Measurements from ENCODE around the gene MYOD1.

MYOD1 gene

DNA sequence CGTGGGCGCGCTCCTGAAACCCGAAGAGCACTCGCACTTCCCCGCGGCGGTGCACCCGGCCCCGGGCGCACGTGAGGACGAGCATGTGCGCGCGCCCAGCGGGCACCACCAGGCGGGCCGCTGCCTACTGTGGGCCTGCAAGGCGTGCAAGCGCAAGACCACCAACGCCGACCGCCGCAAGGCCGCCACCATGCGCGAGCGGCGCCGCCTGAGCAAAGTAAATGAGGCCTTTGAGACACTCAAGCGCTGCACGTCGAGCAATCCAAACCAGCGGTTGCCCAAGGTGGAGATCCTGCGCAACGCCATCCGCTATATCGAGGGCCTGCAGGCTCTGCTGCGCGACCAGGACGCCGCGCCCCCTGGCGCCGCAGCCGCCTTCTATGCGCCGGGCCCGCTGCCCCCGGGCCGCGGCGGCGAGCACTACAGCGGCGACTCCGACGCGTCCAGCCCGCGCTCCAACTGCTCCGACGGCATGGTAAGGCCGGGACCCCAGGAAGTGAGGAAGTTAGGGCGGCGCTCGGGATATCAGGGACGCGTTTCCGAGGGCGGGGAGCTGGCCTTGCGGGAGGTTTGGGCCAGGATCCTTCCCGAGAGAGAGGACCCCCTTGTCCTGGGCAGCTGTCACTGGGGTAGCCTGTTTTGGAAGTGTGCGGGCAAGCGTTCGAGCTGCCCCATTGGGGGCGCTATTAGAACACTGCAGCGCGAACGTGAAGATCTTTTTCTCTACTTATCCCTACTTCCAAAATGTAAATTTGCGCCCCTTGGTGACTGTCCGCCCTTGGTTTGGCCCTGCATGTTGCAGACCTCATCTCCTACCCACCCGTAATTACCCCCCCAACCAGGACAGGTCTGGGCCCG is 796 bp downstream of the MYOD1 start:
- Histone ChIP-seq H3K4me2 (peak overlapping the region; percentile 24; the same call in 1 of the 2 replicates), H3K27me3 (peaks cover 67% of the 10 kb centered on the region), H3K4me1 (no peaks in the 10 kb centered on the region; the same call in 1 of the 2 replicates), H4K20me1 (0 out of 2 replicates have a peak, but pooled peaks cover 5% of the 10 kb centered on the region), H3K4me3 (0 out of 2 replicates have a peak overlapping the region, but pooled peaks have one; percentile 28), H3K9ac (no peak overlapping the region), H3K27ac (no peak overlapping the region), H3K36me3 (no peaks in the 10 kb centered on the region), H3K9me3 (peaks cover 24% of the 10 kb centered on the region)
- no peak for TF ChIP-seq Cebpa-rat (IDR thresholded peaks at IDR 0.05)

DNA sequence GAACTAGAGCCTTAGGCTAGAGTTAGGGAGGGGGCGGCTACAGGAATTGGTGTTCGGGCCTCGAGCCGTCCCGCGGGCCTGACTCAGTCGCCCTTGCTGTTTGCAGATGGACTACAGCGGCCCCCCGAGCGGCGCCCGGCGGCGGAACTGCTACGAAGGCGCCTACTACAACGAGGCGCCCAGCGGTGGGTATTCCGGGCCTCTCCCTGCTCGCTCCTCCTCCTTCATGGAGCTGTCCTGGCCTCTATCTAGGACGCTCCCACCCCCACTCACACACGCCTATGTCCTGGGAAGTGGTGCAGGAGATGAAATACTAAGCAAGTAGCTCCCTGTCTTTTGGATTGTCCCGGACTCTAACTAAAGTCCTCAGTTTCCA is 1.4 kb downstream of the MYOD1 start:
- Histone ChIP-seq H3K36me3 (no peaks in the 10 kb centered on the region), H4K20me1 (0 out of 2 replicates have a peak, but pooled peaks cover 5% of the 10 kb centered on the region), H3K9ac (no peak overlapping the region), H3K27me3 (peaks cover 67% of the 10 kb centered on the region), H3K9me3 (peaks cover 24% of the 10 kb centered on the region), H3K4me2 (peak overlapping the region; percentile 24; the same call in 1 of the 2 replicates), H3K4me3 (no peak overlapping the region), H3K27ac (no peak overlapping the region), H3K4me1 (no peaks in the 10 kb centered on the region; the same call in 1 of the 2 replicates)
- TF ChIP-seq Cebpa-rat (IDR thresholded peaks at IDR 0.05), result no peak

DNA sequence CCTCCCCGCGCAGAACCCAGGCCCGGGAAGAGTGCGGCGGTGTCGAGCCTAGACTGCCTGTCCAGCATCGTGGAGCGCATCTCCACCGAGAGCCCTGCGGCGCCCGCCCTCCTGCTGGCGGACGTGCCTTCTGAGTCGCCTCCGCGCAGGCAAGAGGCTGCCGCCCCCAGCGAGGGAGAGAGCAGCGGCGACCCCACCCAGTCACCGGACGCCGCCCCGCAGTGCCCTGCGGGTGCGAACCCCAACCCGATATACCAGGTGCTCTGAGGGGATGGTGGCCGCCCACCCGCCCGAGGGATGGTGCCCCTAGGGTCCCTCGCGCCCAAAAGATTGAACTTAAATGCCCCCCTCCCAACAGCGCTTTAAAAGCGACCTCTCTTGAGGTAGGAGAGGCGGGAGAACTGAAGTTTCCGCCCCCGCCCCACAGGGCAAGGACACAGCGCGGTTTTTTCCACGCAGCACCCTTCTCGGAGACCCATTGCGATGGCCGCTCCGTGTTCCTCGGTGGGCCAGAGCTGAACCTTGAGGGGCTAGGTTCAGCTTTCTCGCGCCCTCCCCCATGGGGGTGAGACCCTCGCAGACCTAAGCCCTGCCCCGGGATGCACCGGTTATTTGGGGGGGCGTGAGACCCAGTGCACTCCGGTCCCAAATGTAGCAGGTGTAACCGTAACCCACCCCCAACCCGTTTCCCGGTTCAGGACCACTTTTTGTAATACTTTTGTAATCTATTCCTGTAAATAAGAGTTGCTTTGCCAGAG is 2.0 kb downstream of the MYOD1 start:
- Histone ChIP-seq H3K27me3 (peaks cover 67% of the 10 kb centered on the region), H3K27ac (no peak overlapping the region), H3K36me3 (no peaks in the 10 kb centered on the region), H3K4me1 (no peaks in the 10 kb centered on the region; the same call in 1 of the 2 replicates), H4K20me1 (0 out of 2 replicates have a peak, but pooled peaks cover 5% of the 10 kb centered on the region), H3K9me3 (peaks cover 24% of the 10 kb centered on the region), H3K4me3 (no peak overlapping the region), H3K9ac (no peak overlapping the region), H3K4me2 (peak overlapping the region; percentile 24; the same call in 1 of the 2 replicates)
- TF ChIP-seq Cebpa-rat (IDR thresholded peaks at IDR 0.05), result no peak

DNA sequence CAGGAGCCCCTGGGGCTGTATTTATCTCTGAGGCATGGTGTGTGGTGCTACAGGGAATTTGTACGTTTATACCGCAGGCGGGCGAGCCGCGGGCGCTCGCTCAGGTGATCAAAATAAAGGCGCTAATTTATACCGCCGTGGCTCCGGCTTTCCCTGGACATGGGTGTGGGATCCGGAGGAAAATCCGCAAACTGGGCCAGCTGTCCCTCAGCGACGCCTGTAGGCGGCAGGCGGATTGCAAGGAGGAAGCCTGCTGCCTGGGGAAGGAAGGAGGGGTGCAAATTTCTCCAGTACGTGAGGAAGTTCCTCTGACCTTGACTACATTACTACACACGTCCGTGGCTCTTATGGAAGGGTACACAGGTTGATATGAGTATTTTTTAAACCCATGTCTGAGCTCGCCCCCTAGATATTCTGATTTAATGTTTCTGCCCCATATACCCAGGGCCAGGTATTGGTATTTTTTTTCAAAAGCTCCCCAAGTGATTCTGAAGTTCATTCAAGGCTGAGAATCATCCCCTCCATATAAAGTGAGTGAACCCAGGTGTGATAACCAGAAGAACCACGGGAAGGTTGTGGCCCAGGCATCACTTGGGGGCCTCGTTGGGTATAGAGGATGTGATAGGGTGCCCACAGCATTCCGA is 2.8 kb downstream of the MYOD1 start:
- Histone ChIP-seq H3K9me3 (peaks cover 24% of the 10 kb centered on the region), H3K4me3 (no peak overlapping the region), H3K36me3 (no peaks in the 10 kb centered on the region), H3K27ac (no peak overlapping the region), H3K27me3 (peaks cover 67% of the 10 kb centered on the region), H3K4me1 (no peaks in the 10 kb centered on the region; the same call in 1 of the 2 replicates), H3K4me2 (no peak overlapping the region), H4K20me1 (0 out of 2 replicates have a peak, but pooled peaks cover 5% of the 10 kb centered on the region), H3K9ac (no peak overlapping the region)
- TF ChIP-seq Cebpa-rat (IDR thresholded peaks at IDR 0.05), result no peak

DNA sequence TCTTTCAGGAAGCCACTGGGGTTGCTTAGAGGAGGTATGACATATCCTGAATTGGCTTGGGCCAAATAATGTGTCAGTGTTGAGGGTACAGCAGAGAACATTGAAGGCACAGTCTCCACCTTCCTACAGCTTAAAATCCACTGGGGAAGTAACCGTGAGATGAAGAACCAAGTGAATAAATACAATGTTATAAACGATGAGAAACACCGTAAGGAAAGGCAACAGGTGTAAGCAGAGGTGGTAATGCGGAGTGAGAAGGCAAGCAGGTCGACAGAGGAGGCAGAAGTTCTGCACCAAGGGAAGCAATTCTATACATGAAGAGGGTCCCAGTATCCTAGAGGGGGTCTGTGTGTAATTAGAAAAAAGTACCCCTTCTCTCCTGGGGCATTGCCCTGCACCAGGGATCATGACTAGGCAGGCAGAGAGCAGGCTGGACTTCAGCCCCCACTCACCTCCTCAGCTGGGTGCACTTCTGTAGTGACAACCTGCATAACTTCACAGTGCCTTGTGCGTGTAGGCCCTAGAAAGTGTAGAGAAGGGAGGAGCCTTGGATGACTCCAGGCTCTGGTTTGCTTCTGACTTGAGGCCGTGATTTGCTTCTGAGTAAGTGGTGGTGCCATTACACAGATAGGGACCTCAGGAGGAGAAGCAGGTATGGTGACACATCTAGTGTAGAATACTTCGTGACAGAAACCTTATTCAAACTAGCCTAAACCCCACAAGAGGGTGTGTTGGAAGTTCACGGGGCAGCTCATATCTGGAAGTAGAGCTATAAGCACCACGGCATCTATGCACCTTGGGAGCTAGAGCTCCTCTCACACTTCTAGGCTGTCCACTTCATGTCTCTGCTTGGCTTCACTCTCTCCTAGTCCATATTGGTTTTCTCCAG is 4.9 kb downstream of the MYOD1 start:
- TF ChIP-seq Cebpa-rat (IDR thresholded peaks at IDR 0.05), result no peak

DNA sequence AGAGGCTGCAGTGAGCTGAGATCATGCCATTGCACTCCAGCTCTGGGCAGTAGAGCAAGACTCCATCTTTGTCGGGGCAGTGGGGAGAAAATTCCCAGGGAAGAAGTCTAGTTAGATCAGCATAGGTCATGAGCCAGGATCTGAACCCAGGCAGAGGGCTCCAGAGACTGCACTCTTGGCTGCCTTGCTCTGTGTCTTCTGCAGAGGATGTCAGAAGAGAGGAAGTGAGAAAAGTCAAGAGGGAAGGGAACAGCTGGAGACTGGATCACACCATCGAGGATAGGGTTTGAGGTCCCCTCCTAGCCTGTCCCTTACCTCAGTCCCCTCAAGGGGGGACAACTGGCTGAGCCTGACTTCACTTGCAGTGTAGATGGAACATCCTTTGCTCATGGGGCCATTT is 5.8 kb downstream of the MYOD1 start:
- Histone ChIP-seq H3K27me3 (peaks cover 43% of the 10 kb centered on the region), H3K9ac (no peak overlapping the region), H3K36me3 (no peaks in the 10 kb centered on the region), H3K27ac (no peak overlapping the region), H4K20me1 (0 out of 2 replicates have a peak, but pooled peaks cover 5% of the 10 kb centered on the region), H3K4me1 (no peaks in the 10 kb centered on the region; the same call in 1 of the 2 replicates), H3K4me2 (no peak overlapping the region), H3K9me3 (peaks cover 17% of the 10 kb centered on the region), H3K4me3 (no peak overlapping the region)
- no peak for TF ChIP-seq Cebpa-rat (IDR thresholded peaks at IDR 0.05)

More for the DNA sequence above, 4.9 kb downstream of the MYOD1 start:
- peaks cover 52% of the 10 kb centered on the region for H3K27me3 ChIP-seq
- no peak overlapping the region for H3K4me2 ChIP-seq
- 0 out of 2 replicates have a peak, but pooled peaks cover 5% of the 10 kb centered on the region for H4K20me1 ChIP-seq
- no peak overlapping the region for H3K27ac ChIP-seq
- peaks cover 24% of the 10 kb centered on the region for H3K9me3 ChIP-seq
- no peak overlapping the region for H3K9ac ChIP-seq
- no peaks in the 10 kb centered on the region for H3K36me3 ChIP-seq
- H3K4me3 ChIP-seq, result no peak overlapping the region
- H3K4me1 ChIP-seq, result no peaks in the 10 kb centered on the region; the same call in 1 of the 2 replicates

DNA sequence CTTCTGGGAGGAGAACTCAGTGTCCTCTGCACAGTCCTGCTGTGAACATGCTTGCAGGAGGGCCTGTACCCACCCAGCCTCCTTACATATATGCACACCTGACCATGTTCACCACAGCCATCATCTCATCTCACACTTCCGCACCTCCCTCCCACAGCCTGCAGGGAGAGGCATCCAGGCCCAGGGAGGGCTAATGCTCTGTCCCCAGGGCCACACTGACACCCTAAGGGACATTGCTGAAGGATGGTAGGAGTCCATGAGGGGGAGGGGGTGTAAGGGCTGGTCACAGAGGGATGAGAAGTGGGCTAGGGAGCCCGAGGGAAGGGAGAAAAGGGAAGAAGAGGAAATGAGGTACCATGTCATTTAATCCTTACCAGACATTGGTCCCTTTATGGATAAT is 10.8 kb downstream of the MYOD1 start:
- H3K27me3 ChIP-seq, result peaks cover 6% of the 10 kb centered on the region; the same call in 1 of the 2 replicates
- no peak overlapping the region for H3K4me3 ChIP-seq
- no peaks in the 10 kb centered on the region for H3K9me3 ChIP-seq
- no peak overlapping the region for H3K27ac ChIP-seq
- peaks cover 18% of the 10 kb centered on the region; the same call in 1 of the 2 replicates for H4K20me1 ChIP-seq
- no peak overlapping the region for H3K4me2 ChIP-seq
- TF ChIP-seq Cebpa-rat (IDR thresholded peaks at IDR 0.05), result no peak
- no peak overlapping the region for H3K9ac ChIP-seq
- no peaks in the 10 kb centered on the region for H3K36me3 ChIP-seq
- H3K4me1 ChIP-seq, result peaks cover 7% of the 10 kb centered on the region; the same call in 1 of the 2 replicates

DNA sequence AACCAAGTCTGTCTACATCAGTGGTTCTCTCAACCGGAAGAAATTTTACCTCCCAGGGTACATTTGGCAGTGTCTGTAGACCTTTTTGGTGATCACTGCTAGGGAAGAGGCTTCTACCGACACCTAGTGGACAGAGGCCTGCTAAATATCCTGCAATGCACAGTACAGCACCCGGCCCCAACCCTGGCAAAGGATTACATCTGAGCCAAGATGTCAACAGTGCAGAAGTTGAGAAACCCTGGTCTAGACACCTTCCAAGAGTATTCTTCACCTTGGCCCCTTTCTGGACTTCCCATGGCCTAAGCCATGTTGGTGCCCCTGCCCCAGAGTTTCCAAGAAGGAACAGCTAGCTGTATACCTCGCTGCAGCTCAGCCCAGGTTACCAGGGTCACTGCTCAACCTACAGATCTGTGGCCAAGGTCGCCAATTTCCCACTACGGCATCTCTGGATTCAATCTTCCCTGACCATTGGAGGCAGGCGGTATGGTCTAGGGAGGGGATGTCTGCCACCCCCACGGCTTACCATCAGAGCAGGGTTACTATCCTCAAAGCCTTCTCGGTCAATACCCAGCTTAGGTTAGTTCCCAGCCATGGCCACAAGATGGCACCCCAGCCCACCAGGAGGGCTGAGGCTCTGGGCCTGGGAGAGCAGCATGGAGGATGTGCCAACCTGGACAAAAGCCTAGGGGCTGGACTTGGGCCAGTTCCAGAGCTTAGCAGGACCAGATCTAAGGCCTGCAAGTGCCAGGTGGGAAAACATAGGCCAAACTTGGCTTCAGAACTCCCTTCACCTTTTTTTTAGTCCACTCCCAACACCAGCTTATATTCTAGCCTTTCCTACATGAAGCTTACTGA is 11.5 kb downstream of the MYOD1 start:
- TF ChIP-seq Cebpa-rat (IDR thresholded peaks at IDR 0.05), result no peak
- Histone ChIP-seq H3K27me3 (peaks cover 6% of the 10 kb centered on the region; the same call in 1 of the 2 replicates), H3K9ac (no peak overlapping the region), H3K27ac (no peak overlapping the region), H3K36me3 (no peaks in the 10 kb centered on the region), H3K4me3 (no peak overlapping the region), H3K4me1 (peaks cover 9% of the 10 kb centered on the region), H4K20me1 (peaks cover 19% of the 10 kb centered on the region), H3K9me3 (no peaks in the 10 kb centered on the region), H3K4me2 (no peak overlapping the region)
